Measurements from ENCODE around the gene PHRF1.

The PHRF1 gene

DNA sequence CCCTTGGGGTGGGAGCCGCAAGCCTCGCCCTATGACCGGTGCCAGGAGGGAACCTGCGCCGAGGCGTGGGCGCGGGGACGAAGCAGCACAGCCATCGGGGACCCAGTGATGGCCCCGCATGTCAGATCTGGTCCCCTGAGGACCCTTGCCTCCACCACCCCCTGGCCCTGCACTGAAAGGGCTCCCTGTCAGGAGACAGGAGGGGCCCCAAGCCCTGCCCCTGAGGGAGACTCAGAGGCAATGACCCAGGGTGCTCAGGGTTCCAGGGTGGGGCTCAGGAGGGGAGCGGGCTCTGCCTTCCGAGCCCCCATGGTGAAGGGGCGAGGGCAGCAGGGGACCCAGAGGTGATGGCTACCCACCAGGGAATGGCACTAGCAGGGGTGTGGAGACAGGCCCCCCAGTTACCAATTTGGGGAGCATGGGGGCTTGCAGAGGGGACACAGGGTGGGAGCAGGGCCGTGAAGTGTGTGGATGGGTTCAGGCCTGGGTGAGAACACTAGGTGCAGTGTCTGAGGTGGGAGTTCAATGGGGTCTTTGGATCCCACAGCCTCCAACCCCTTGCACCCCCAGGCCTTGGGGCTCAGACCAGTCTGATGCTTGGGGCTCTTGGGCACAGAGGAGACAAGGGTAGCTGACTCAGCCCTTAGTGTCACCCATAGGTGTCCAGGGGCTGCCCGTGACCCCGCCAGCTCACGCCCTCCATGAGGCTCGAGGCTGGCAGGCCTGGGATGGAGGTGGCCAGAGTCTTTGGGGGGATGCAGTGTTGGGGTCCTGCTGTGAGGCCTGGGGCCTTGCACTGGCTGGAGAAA is 38.4 kb upstream of the PHRF1 start:
- DNase-seq = no peak

DNA sequence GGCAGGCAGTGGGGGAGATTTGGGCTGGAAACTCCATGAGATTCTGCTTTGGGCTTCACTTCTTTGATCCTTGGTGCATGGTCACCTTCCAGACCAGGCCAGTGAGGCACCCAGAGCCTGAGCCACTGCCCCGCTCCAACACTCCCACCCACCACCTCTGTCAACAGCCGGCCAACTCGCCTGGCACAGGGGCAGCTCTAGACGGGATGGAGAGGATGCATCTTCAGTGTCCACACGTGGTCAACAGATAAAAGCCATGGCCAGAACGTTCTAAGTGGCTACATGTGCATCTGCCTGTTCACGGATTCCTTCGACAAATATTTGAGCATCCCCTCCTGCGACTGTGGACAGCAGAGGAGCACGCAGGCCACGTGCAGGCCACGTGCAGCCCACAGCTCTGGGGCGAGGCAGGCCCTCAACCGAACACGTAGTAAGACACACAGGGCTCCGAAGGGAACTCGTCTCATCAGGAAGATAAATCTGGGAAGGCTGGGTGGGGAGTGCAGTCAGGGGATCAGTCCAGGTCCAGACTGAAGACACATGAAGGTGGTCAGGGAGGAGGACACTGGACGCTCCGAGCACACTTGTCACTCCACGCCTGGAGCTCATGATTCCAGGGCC is 37.7 kb upstream of the PHRF1 start:
- DNase-seq = no peak

DNA sequence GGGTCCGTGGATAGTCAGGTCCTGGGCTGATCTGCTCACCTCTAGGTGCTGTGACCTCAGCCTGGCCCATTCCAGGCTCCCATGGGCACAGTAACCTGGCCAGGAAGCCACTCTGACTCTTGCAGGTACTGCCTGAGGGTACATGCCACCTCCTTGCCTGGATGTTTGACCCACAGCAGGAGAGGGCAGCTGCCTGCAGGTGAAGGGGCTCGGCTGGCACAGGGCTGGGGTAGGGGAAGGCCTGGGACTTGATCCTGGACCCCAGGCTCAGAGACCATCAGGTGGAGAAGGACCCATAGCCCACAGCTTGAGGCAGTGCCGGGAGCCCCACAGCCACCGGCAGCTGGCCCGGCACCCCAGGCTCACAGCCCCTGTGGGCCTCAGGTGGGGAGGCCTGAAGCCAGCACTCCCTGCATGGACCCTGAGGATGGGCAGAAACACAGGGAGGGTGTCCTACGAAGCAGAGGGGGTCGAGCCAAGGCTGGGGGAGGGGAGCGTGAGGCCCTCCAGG is 36.2 kb upstream of the PHRF1 start:
- DNase-seq = no peak

DNA sequence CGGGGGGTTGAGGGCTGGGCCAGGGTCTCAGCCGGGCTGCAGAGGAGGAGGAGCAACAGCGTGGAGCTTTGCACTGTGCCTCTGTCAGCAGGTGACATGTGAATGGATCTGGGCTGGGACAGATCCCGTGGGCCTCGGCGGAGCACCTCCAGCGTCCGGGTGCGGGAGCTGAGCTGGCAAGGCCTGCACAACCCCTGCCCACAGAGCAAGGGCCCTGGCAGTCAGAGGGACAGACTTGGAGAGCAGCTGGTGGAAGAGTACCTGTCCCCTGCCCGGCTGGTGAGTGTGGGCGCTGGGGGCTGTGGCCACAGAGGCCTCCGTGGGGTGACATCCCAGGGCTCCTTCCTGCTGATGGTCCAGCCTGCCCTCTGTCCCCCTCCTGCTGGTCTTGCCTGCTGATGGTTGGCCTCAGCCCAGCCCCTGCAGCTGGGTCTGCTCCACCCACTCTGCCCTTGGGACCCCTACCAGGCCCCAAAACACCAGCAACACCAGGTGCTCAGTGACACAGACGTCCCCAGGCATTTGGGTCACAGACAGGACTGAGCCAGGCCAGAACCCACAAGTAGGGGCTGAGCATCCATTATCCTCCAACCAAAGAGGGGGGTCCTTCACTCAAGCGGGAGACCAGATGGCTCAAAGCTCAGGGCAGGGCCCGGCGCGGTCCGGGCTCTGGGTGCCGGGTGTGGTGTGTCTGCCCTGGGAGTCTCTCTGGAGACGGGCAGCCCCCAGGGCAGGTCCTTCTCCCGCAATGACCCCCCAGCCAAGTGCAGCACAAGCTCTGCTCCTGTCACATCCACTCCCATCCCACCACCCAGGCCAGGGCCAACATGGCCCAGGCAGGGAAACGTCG is 35.5 kb upstream of the PHRF1 start:
- no peak for DNase-seq

DNA sequence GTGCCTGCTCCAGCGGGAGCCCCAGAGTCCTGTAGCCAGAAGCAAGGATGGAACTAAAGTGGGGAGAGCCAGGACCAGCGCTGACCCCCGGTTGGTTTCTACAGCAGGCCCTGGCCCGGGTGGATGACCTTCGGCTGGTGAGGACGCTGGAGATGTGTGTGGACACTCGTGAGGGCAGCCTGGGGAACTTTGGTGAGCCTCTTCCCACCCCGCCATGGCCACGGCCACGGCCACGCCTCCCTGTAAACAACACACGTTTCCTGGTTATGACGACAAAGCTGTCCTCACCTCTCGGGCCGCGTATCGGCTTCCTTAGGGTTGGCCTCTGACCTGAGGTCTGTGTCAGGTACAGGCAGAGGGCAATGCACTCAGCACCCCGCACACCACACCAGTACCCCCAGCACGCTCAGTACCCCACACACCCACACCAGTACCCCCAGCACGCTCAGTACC is 34.8 kb upstream of the PHRF1 start:
- no peak for DNase-seq

DNA sequence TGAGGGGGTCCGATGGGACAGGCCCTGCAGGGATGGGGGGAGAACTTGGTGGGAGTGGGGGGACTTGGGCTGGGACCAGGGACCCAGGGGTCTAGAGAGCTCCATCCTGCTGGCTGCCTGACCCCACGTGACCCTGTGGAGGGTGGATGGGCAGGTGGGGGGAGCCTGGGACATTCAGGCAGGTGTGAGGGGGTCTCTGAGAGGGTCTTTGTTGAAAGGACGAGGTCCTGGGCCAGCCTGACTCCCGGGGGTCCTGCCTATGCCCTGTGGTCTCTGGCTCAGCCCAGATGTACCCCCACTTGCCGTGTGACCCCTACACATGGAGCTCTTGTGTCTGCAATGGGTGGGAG is 31.5 kb upstream of the PHRF1 start:
- no peak for DNase-seq

DNA sequence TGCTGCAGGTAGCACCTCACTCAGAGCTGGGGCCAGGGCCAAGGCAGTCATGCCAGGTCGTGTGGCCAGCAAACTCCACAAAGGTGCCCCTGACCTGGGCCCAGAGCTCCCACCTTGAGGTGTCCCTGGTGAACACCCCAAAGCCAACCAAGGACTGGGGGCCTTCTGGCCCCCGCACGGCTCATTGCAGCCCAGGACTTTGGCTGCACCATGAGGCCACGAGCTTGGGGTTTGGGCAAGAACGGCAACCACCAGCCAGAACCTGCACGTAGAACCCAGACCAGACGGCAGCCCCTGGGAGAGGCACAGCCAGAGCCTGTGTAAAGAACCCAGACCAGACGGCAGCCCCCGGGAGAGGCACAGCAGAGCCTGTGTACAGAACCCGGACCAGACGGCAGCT is 31.1 kb upstream of the PHRF1 start:
- no peak for DNase-seq

DNA sequence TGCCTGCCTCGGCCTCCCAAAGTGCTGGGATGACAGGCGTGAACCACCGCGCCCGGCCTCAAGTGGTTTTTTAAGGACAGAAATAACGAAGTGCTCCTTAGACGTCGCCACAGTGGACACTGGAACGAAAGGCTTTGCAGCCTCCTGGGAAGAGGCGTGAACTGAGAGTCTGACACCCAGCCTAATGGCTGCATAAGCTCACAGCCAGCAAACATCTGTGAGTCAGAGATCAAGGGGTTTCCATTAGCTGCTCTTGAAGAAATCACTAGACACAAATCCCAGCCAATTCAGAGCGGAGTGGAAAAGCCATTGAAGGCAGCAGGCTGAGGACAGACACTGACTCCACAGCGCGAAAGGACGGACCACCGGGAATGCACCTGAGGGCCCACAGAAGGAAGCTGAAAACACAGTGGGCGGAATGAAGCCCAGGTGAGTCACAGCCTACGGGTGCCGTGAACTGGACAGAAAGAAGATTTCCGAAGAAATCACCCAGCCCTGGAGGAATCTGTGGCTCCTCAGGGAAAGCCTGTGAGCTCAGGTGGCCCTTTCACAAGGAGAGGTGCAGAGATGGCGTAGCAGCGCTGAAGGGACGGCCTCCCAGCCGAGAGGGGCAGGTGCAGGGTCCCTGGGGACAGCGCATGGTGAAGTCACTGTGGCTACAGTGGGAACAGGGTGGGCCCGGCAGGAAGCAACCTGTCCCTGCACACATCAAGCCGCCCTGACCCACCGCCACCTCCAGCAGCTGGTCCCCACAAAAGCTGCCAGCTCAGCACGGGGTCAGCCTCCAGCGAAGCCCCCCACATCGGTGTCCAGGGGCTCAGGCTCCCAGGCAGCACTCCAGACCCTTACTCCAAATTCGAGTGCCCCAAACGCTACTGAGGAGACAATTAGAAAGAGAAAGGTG is 27.3 kb upstream of the PHRF1 start:
- DNase-seq = peak; percentile 87

DNA sequence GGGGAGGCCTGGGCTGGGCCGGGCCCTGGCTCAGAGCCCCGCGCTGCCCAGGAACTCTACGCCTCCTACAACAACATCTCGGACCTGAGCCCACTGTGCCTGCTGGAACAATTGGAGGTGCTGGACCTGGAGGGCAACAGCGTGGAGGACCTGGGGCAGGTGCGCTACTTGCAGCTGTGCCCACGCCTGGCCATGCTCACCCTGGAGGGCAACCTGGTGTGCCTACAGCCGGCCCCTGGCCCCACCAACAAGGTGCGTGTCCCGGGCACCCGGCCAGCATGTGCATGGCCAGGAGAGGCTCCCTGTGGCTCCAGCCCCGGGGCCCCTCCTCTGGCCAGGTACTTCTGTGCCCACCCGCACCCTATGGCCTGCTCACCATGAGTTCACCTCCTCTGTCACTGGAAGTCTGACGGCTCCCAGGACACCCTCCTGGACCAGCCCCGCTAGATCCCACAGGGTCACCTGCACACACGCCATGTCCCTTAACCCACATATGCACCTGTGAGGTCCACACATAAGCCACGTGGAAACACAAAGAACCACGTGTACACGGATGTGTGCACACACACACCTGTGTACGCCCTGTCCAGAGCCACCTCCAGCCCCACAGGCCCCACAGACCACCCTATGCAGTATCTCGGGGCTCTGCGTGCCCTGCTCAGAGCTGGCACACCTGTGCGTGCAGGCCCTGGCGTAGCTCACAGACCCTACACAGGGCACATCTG is 26.1 kb upstream of the PHRF1 start:
- DNase-seq = no peak

DNA sequence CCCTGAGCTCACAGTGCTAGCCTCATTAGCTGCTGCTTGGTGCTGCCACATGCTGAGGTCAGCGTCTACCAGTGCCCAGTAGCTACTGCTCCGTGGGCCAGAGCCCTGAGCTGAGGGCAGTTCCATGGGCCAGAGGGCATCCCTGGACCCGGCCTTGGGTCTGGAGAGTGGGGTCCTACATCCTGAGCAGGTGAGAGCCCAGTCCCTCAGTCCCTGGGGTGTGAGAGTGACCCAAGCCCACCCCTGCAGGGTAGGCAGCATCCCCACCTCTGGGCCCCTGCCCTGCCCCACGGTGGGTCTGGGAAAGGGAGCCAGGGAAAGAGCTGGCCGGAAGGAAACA is 25.6 kb upstream of the PHRF1 start:
- no peak for DNase-seq

DNA sequence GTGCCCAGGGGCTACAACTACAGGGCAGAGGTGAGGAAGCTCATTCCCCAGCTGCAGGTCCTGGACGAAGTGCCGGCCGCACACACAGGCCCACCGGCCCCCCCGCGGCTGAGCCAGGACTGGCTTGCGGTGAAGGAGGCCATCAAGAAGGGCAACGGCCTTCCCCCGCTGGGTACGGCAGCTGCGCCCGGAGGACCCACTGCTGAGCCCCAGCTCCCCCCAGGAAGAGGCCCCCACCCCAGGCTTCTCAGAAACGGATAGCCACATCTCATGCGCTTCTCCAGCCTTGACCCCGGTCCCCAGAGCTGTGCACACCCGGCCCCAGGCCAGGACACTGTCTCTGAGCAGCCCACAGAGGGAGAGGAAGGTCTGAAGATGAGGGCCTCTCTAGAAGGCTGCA is 25.1 kb upstream of the PHRF1 start:
- no peak for DNase-seq

DNA sequence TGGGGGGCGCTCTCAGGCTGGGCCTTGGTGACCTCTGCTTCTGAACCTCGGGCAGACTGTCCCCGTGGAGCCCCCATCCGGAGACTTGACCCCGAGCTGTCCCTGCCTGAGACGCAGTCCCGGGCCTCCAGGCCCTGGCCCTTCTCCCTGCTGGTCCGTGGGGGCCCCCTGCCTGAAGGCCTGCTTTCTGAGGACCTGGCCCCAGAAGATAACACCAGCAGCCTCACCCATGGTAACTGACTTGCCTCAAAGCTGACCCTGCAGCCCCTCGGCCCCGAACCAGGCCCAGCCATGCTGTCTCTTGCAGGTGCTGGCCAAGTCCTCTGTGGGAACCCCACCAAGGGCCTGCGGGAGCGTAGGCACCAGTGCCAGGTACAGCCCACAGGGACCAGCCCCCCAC is 24.7 kb upstream of the PHRF1 start:
- DNase-seq = no peak

DNA sequence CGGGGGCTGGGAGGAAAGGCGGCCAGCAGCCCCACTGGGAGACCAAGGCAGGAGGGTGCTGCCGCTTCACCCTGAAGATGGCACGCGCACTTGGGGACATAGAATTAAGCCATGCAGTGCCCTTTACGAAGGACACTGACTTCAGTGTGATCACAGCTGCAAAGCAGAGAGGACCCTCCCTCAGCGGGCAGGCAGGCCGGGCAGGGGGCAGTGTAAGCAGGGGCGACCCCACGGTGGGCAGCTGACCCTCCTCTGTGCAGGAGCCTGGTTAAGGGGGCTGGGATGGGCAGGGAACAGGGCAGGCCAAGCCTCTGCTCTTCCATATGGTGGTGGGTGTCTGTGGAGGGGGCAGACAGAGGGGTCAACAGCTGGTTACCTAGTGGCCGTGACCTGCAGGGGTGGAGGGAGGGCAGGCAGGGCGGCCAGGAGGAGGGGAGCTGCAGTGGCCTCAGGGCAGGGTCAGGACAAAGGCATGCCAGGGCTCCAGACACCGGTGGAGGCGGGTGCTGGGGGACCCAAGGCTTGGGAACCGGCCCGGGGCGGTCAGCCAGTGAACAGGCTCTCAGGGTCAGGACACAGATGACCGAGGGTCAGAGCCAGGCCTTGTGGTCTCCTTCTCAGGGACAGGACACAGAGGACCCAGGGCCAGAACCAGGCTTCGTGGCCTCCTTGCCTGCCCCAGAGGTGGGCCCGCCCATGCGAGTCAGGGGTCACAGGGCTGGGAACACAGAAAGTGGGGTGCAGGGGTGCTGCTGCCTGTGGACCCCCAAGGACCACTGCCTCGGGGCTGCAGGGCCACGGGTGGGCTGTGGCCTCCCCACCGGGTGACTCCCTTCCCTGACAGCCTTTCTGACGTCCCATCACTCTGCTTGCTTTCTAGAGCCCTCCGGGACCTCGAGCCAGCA is 22.9 kb upstream of the PHRF1 start:
- DNase-seq = no peak

DNA sequence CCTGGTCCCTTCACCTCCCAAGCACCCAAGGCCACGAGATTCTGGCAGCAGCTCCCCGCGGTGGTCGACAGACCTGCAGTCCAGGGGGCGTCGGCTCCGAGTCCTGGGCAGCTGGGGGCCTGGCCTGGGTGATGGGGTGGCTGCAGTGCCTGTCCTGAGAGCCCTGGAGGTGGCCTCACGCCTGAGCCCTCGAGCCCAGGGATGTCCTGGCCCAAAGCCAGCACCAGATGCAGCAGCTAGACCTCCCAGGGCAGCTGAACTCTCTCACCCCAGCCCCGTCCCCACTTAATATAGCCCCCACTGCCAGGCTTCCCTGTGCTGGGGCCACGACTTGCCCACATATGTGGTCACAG is 22.3 kb upstream of the PHRF1 start:
- no peak for DNase-seq

DNA sequence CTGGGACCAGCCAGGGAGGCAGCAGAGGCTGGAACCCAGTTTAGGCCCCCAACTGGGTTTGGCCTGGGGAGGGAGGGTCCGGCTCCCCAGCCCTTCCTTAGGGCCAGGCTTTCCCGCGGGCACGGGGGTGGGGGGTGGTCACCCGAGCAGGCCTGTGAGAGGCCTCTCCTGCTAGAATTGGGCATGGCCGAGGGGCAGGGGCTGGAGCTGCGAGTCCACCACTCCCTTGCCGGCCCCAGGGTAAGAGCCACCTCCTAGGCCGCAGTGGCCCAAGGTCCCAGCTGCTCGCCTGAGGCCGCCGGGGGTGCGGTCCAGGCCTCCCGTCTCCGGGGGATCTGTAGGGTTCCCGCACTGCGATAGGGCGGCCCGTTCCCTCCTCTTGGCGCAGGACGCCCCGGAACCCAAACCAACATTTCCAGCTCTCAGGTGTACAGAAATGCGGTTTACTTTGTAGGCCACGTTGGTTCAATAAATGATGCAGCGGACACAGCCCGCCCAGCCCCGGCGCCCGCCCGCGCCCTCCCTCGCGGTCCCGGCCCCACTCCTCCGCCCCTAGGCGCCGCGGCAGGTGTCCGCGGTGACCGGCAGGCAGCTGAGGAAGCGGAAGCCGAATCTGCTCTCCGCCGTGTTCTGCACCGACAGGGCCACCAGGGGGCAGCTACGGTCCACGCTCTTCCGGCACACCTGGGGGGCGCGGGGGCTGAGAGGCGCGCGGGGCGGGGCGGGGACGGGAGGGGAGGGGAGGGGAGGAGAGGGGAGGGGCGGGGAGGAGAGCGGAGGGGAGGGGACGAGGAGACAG is 21.6 kb upstream of the PHRF1 start:
- DNase-seq = peak; percentile 91

DNA sequence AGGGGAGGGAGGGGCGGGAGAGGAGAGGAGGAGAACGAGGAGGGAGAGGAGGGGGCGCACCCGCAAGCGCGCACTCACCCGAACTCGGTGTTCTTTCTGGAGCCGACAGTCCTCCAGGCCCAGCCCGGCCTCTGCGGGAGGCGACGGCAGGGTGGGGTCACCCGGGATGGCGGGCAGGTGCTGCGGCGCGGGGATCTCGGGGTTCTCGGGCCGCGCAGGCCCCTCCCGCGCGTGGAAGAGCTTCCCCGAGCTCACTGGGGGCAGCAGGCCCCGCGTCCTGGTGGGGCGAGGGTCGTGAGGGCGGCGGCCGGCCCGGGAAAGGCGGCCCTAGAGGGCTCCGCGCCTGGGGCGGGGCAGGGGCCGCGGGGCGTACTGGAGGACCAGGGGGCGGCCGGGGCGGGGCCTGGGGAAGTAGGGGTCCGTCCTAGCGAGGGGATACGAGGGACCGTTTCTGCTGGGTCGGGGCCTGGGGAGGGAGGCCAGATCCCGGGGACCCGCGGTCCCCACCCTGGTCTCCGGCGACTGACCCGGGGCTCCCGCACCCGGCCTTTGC is 21.0 kb upstream of the PHRF1 start:
- DNase-seq = no peak

DNA sequence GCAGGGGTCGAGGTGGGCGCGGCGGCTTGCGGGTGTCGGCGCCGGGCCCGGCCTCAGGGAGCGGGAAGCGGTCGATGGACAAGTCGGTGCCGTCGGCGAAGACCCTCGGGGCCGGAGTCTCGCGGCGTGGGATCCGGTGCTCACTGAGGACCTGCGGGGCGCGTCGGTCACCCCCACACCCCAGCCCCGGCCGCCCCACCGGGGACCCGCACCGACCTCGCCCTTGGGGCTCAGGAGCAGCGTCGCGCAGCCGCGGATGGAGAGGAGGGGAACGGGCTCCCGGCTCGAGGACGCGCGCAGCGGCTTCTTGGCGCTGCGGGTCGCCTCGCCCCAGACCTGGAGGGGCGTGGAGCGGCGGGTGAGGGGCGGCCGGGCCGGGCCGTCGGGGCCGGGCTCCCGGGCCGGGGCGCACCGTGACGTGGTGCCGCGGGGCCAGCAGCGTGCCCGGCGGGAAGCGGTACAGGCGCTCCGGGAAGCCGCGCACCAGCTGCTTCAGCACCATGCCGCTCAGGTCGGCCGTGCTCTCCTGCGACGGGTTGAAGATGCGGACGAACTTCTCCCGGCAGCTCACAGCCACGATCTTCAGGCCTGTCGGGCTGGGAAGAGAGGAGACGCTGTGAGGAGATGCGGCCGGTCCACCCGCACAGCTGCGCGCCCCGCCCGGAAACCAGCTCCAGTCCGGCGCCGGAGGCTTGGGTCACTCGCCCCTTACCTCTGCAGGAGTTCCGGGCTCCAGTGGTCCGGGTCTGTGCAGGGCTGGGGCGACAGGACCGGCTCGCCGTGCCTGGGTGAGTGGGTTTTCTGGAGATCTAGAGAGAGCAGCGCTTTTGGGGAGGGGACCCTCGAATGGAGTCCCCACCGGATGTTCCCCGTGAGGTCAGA is 20.2 kb upstream of the PHRF1 start:
- no peak for DNase-seq

DNA sequence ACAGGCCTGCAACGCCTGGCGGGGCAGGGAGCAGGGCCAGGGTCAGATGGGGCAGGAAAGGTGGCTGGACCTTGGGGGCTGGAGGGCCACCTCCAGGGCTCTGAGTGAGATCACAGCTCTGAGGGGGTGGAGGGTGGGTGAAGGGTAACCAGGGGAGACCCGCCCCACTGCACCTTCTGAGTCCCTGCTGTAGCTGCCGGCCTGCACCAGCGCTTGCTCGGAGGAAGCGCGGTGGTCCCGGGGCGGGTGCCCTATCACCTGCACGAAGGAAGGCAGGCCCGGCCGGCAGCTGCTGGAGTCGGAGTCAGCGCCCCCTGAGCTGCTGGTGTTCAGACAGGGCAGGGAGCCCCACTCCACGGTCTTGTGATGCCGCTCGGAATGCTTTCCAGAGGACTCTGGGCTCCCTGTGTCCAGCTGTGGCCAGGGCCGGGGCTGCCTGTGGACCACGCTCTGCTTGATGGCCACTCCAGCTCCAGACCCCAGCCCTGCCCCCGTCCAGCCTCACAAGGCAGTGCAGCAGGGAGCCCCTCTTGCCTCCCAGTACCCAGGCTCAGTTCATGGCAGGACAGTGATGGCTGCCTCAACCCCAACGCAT is 19.5 kb upstream of the PHRF1 start:
- no peak for DNase-seq
